Measurements from ENCODE around the gene SLC12A8. TPM values are rescaled to one million over a fixed set of nuclear protein-coding genes. Genes with fewer than 3 reads are reported as not detected.

SLC12A8 gene
- polyA plus RNA-seq, 1 of the 3 experiments (the other 2 are of a cell fraction) = 7.5 TPM

GRCh38 chr3:125221831-125222230 lies 9.3 kb upstream of the SLC12A8 start:
- Histone ChIP-seq H3K4me3 (ENCODE audit: low read depth in 2 of 2, low read length in 1 of 2) (no peak overlapping the region), H4K20me1 (ENCODE audit: insufficient read depth) (no peaks in the 10 kb centered on the region), H3K9me3 (no peaks in the 10 kb centered on the region), H3K27me3 (ENCODE audit: insufficient read depth) (no peaks in the 10 kb centered on the region), H3K36me3 (replicated peaks in 1 of 2; ENCODE audit: control insufficient read depth in 1 of 2, insufficient read depth in 2 of 2, low read length in 1 of 2) (peaks cover 4 to 6% of the 10 kb centered on the region in 2 experiments), H3K27ac (ENCODE audit: low read depth in 2 of 2, low read length in 1 of 2) (no peak overlapping the region), H3K9me2 (no peaks in the 10 kb centered on the region), H3K4me2 (no peak overlapping the region), H3K9ac (no peak overlapping the region), H2AFZ (ENCODE audit: low read depth) (no peak overlapping the region), H3K79me2 (ENCODE audit: insufficient read depth) (no peaks in the 10 kb centered on the region), H3K4me1 (ENCODE audit: control insufficient read depth in 1 of 2, insufficient read depth in 2 of 2, low read depth in 1 of 2, low read length in 1 of 2) (no peaks in the 10 kb centered on the region), H3F3A (replicated peaks; ENCODE audit: insufficient read depth) (peaks cover 4% of the 10 kb centered on the region)
- DNase-seq = no peak
- TF ChIP-seq JUND (IDR thresholded peaks at IDR 0.05) = no peak
- no peak for TF ChIP-seq YY1 (IDR thresholded peaks at IDR 0.05; ENCODE audit: low read depth)
- no peak for TF ChIP-seq RAD21 (IDR thresholded peaks at IDR 0.05; ENCODE audit: low read length)
- no peak for TF ChIP-seq MEF2A (IDR thresholded peaks at IDR 0.05; ENCODE audit: borderline replicate concordance, low read depth)
- TF ChIP-seq USF2 (IDR thresholded peaks at IDR 0.05; ENCODE audit: borderline replicate concordance, low read depth, low read length) = no peak
- ChIA-PET CTCF (interaction anchor here (0.9 to 1.2 kb wide), 2 partner anchors 10 to 216 kb away, joined by 3 to 4 read pairs; no protein-coding TSS in a partner anchor), POLR2A (no interaction called here)
- WGBS (ENCODE audit: low lambda C conversion rate) = 95% methylated on average over 3 of the region's 3 CpGs

DNA sequence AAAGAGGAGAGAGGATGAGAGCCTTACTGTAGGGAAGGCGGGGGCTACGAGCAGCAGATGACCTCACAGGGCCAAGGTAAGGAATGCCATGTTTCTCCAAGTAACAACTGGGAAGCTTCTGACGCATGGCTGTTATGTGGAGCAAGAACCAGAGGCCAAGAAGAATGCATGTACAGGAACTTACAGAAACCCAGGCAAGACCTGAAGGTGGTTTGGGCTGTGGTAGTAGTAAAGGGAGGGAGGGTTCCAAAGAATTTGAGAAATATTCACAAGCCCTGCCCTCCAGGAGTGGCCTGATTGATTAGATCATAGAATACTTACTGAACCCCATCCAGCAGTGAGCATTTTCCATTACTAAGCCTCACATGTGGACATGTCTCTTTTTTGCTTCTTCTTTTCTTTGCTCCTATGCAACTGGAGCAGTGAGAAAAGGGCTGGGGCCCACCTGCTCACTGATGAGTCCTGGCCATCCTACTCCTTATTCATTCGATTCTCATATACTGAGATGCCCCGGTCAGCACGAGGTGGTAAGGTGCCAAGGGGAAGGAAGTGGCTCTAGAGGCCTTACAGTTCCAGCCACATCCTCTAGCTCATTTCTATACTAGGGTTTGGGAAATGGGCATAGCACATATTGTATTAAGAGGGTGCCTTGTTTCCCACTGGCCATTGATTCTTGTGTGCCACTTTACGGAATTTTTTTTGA lies 8.3 kb upstream of the SLC12A8 start:
- Histone ChIP-seq H3K27ac (ENCODE audit: low read depth in 2 of 2, low read length in 1 of 2) (no peak overlapping the region), H3K9me3 (no peaks in the 10 kb centered on the region), H4K20me1 (ENCODE audit: insufficient read depth) (no peaks in the 10 kb centered on the region), H3K79me2 (ENCODE audit: insufficient read depth) (no peaks in the 10 kb centered on the region), H3K36me3 (replicated peaks in 1 of 2; ENCODE audit: control insufficient read depth in 1 of 2, insufficient read depth in 2 of 2, low read length in 1 of 2) (peaks cover 0 to under 1% of the 10 kb centered on the region in 2 experiments), H3K9ac (no peak overlapping the region), H3K27me3 (ENCODE audit: insufficient read depth) (no peaks in the 10 kb centered on the region), H2AFZ (ENCODE audit: low read depth) (no peak overlapping the region), H3K9me2 (no peaks in the 10 kb centered on the region), H3K4me2 (no peak overlapping the region), H3K4me3 (ENCODE audit: low read depth in 2 of 2, low read length in 1 of 2) (no peak overlapping the region), H3K4me1 (ENCODE audit: control insufficient read depth in 1 of 2, insufficient read depth in 2 of 2, low read depth in 1 of 2, low read length in 1 of 2) (no peaks in the 10 kb centered on the region), H3F3A (replicated peaks; ENCODE audit: insufficient read depth) (peaks cover 4% of the 10 kb centered on the region)
- ChIA-PET POLR2A (no interaction called here), CTCF (interaction anchor here (1.2 kb wide), 1 partner anchor 9 kb away, joined by 4 read pairs; no protein-coding TSS in a partner anchor)
- TF ChIP-seq EZH2phosphoT487 (IDR thresholded peaks at IDR 0.05; ENCODE audit: borderline replicate concordance, low read depth) (no peak), NFIC (IDR thresholded peaks at IDR 0.05; ENCODE audit: borderline replicate concordance) (no peak), REST (IDR thresholded peaks at IDR 0.05; ENCODE audit: low read depth, low read length) (no peak), RCOR1 (IDR thresholded peaks at IDR 0.05; ENCODE audit: low read length) (no peak), NRF1 (IDR thresholded peaks at IDR 0.05; ENCODE audit: low read depth, low read length) (no peak), RAD21 (IDR thresholded peaks at IDR 0.05; ENCODE audit: low read length) (no peak), GATA2 (CRISPR knock-in tag; IDR thresholded peaks at IDR 0.05) (no peak), FOSL2 (IDR thresholded peaks at IDR 0.05; ENCODE audit: borderline replicate concordance, low read depth) (no peak)
- TF ChIP-seq, protein P1, sequence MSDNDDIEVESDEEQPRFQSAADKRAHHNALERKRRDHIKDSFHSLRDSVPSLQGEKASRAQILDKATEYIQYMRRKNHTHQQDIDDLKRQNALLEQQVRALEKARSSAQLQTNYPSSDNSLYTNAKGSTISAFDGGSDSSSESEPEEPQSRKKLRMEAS (IDR thresholded peaks at IDR 0.05; ENCODE audit: low read depth) = no peak
- WGBS (ENCODE audit: low lambda C conversion rate) = 90% methylated on average over 7 of the region's 7 CpGs
- DNase-seq = no peak

Measured in SK-N-SH (cell line).